OCI-M1 (cell line): Measurements from ENCODE around the gene ANKRD17.
"Not testable (repeated sequence)": the region's sequence is repeated elsewhere in the genome, so short reads cannot be mapped to it uniquely, and the experiment has no call there.

Experiments used
- DNase-seq: peaks from one replicate; lab custom pipeline; 2025; lab: John Stamatoyannopoulos, UW

Gene ANKRD17

GRCh38 chr4:73258686-73259570 lies at the start of gene ANKRD17:
Gene ANKRD17, minus strand, starts transcription at chr4:73258798. Its CDS starts 130 bp downstream, at chr4:73258668.
- DNase-seq, result peak; percentile 94

- DNase-seq, result peak; percentile 85
Measured at GRCh38 chr4:73308286-73308685, 49.7 kb upstream of the ANKRD17 start.

GRCh38 chr4:73303711-73304110 lies 45.1 kb upstream of the ANKRD17 start:
- DNase-seq, result no peak

- no peak for DNase-seq
Measured at GRCh38 chr4:73299548-73300280, 41.1 kb upstream of the ANKRD17 start.

GRCh38 chr4:73292661-73293060 lies 34.1 kb upstream of the ANKRD17 start:
- DNase-seq, result not testable (repeated sequence)

- DNase-seq, result no peak
Measured at GRCh38 chr4:73281982-73282381, 23.4 kb upstream of the ANKRD17 start.

GRCh38 chr4:73281396-73281795 lies 22.8 kb upstream of the ANKRD17 start:
- DNase-seq, result no peak

GRCh38 chr4:73277201-73277600 lies 18.6 kb upstream of the ANKRD17 start:
- no peak for DNase-seq

- no peak for DNase-seq
Measured at GRCh38 chr4:73275318-73275654, 16.7 kb upstream of the ANKRD17 start.

- peak; percentile 13 for DNase-seq
Measured at GRCh38 chr4:73272816-73273215, 14.2 kb upstream of the ANKRD17 start.

GRCh38 chr4:73267050-73267449 lies 8.5 kb upstream of the ANKRD17 start:
- DNase-seq, result no peak

GRCh38 chr4:73259571-73260090 lies 1.0 kb upstream of the ANKRD17 start:
- peak; percentile 75 for DNase-seq

GRCh38 chr4:73258436-73258685 lies 237 bp downstream of the ANKRD17 start:
- no peak for DNase-seq

- DNase-seq, result peak; percentile 69
Measured at GRCh38 chr4:73257651-73258435, 755 bp downstream of the ANKRD17 start.

GRCh38 chr4:73257234-73257633 lies 1.4 kb downstream of the ANKRD17 start:
- DNase-seq, result peak; percentile 92

- DNase-seq, result not testable (repeated sequence)
Measured at GRCh38 chr4:73255847-73256246, 2.8 kb downstream of the ANKRD17 start.

- DNase-seq, result no peak
Measured at GRCh38 chr4:73252001-73252400, 6.6 kb downstream of the ANKRD17 start.

- DNase-seq, result no peak
Measured at GRCh38 chr4:73251384-73251783, 7.2 kb downstream of the ANKRD17 start.

GRCh38 chr4:73250642-73251041 lies 8.0 kb downstream of the ANKRD17 start:
- no peak for DNase-seq

- DNase-seq, result no peak
Measured at GRCh38 chr4:73248821-73249220, 9.8 kb downstream of the ANKRD17 start.

- no peak for DNase-seq
Measured at GRCh38 chr4:73248416-73248815, 10.2 kb downstream of the ANKRD17 start.

- DNase-seq, result no peak
Measured at GRCh38 chr4:73247100-73247499, 11.5 kb downstream of the ANKRD17 start.
